ENCODE data around the gene FREM3. TPM values are rescaled to one million over a fixed set of nuclear protein-coding genes. Genes with fewer than 3 reads are reported as not detected.

Gene FREM3
- total RNA-seq, 1 experiment from 2014 or later: not detected

DNA sequence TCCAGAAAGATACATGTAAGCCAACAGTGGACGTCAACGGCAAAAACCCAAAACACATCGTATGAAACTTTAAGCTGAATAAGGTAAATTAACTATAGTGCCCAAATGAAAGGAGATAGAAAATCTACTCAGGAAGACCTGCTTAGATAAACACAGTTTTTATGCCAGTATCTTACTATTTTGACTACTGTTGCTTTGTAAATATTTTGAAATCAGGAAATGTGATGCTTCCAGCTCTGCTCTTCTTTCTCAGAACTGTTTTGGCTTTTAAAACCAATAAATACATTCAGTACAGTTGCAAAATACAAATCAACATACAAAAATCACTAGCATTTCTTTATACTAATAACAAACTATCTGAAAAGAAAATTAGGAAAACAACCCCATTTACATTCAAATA is 103.2 kb downstream of the FREM3 start:
- Histone ChIP-seq H2BK20ac (ENCODE audit: low read depth, low read length, poor library complexity, severe bottlenecking) (no peak overlapping the region), H4K91ac (ENCODE audit: insufficient read length, low read depth, low read length) (no peak overlapping the region), H4K8ac (replicated peaks; ENCODE audit: insufficient read length, low read depth, low read length) (no peak overlapping the region), H2BK12ac (ENCODE audit: insufficient read length, low read depth, low read length) (no peak overlapping the region), H3K27ac (ENCODE audit: insufficient read length, low read depth, low read length) (no peak overlapping the region), H3K79me2 (ENCODE audit: insufficient read depth, low read length) (no peaks in the 10 kb centered on the region), H4K5ac (ENCODE audit: insufficient read length, low read depth, low read length) (no peak overlapping the region), H3K4me1 (ENCODE audit: insufficient read depth, low read length) (no peaks in the 10 kb centered on the region), H3K23ac (ENCODE audit: insufficient read length, low read depth, low read length) (no peak overlapping the region), H3K4ac (ENCODE audit: low read depth, low read length) (no peak overlapping the region), H3K23me2 (ENCODE audit: insufficient read length, low read depth, low read length, poor library complexity, severe bottlenecking) (no peaks in the 10 kb centered on the region), H4K20me1 (ENCODE audit: control insufficient read depth, insufficient read depth, insufficient read length) (no peaks in the 10 kb centered on the region), H3K79me1 (ENCODE audit: insufficient read depth, low read depth, low read length, poor library complexity, severe bottlenecking) (no peaks in the 10 kb centered on the region), H2BK15ac (ENCODE audit: low read depth, low read length) (no peak overlapping the region), H2AK5ac (ENCODE audit: insufficient read length, low read length) (no peak overlapping the region), H3K27me3 (ENCODE audit: insufficient read depth, low read length) (no peaks in the 10 kb centered on the region), H3K9me3 (ENCODE audit: control insufficient read depth, low read depth, low read length) (peaks cover 5% of the 10 kb centered on the region), H3K18ac (ENCODE audit: insufficient read length, low read depth, low read length) (no peak overlapping the region), H3K9ac (ENCODE audit: extremely low read depth, insufficient read length, low read length) (no peak overlapping the region), H3T11ph (ENCODE audit: low read length) (no peak overlapping the region), H3K4me2 (ENCODE audit: insufficient read depth, insufficient read length, low read length) (no peak overlapping the region), H3K56ac (ENCODE audit: insufficient read length, low read depth, low read length) (no peak overlapping the region), H2AFZ (ENCODE audit: low read length) (no peak overlapping the region), H3K14ac (ENCODE audit: insufficient read depth, low read length) (no peak overlapping the region), H2BK5ac (ENCODE audit: insufficient read length, low read length) (no peak overlapping the region), H2BK120ac (ENCODE audit: low read depth, low read length, poor library complexity, severe bottlenecking) (no peak overlapping the region)
- H3K36me3 Mint-ChIP-seq (ENCODE audit: insufficient read depth in 1 of 3, low read depth in 3 of 3): peaks cover 4 to 12% (median 5%) of the 10 kb centered on the region in 3 experiments
- H3K27me3 Mint-ChIP-seq (ENCODE audit: low read depth): no peaks in the 10 kb centered on the region
- no peak overlapping the region for H3K27ac Mint-ChIP-seq
- WGBS (ENCODE audit: extremely low coverage, insufficient read length, low lambda C conversion rate): no CpG with 5 or more reads among the region's 3 CpGs
- H3K4me3 Mint-ChIP-seq: no peak overlapping the region
- no peak for DNase-seq
- H3K4me1 Mint-ChIP-seq: peaks cover 0 to 3% of the 10 kb centered on the region in 2 experiments; a peak in 2 of 4 replicates
- TF ChIP-seq, protein P1, sequence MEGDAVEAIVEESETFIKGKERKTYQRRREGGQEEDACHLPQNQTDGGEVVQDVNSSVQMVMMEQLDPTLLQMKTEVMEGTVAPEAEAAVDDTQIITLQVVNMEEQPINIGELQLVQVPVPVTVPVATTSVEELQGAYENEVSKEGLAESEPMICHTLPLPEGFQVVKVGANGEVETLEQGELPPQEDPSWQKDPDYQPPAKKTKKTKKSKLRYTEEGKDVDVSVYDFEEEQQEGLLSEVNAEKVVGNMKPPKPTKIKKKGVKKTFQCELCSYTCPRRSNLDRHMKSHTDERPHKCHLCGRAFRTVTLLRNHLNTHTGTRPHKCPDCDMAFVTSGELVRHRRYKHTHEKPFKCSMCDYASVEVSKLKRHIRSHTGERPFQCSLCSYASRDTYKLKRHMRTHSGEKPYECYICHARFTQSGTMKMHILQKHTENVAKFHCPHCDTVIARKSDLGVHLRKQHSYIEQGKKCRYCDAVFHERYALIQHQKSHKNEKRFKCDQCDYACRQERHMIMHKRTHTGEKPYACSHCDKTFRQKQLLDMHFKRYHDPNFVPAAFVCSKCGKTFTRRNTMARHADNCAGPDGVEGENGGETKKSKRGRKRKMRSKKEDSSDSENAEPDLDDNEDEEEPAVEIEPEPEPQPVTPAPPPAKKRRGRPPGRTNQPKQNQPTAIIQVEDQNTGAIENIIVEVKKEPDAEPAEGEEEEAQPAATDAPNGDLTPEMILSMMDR (conservative IDR thresholded peaks at IDR 0.05): no peak
- peaks cover 11 to 21% of the 10 kb centered on the region in 2 experiments for H3K9me3 Mint-ChIP-seq

Measured in H9 (cell line).